ENCODE data around the gene TMEM181.
"Not testable (repeated sequence)": the region's sequence is repeated elsewhere in the genome, so short reads cannot be mapped to it uniquely, and the experiment has no call there.

TMEM181 gene

DNA sequence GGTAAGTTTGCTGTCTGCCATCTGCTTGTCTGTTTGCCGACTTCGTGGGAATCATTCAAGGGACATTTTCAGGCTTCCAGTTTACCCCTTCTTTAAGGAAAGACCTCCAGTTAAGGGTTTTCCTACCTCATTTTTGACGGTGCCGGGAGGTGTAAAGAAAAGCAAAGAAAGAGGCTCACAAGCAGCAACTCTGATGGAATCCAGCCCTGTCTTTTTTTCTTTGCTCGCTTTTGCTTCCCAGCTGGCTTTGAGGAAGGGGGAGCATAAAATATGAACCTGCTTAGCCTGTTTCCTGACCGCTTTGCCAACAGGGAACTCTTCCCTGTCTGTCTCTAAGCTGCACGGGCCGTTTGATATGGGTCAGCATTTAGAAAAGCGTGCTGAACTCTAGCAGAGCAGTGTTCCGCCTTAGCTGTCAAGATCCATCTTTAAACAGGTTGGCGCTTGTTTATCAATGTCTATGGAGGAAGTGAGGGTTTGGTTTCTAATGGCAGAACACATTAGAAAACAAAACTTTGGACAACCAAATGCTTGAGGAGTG, 103.8 kb downstream of the TMEM181 start:
- no peak for DNase-seq (ENCODE audit: low spot score)

DNA sequence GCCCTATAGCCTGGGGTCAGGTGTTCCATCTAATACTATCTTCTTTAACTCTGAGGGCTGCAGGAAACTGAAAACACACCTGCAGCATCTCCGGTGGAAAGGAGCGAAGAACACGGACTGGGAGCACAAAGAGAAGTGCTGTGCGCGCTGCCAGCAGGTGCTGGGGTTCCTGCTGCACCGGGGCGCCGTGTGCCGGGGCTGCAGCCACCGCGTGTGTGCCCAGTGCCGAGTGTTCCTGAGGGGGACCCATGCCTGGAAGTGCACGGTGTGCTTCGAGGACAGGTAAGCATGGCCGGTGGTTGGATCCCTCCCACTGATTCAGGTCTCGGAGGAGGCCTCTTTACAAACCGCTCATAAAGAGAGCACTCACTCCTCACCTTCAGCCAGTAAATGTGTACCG, 105.4 kb downstream of the TMEM181 start:
- no peak for DNase-seq (ENCODE audit: low spot score)

DNA sequence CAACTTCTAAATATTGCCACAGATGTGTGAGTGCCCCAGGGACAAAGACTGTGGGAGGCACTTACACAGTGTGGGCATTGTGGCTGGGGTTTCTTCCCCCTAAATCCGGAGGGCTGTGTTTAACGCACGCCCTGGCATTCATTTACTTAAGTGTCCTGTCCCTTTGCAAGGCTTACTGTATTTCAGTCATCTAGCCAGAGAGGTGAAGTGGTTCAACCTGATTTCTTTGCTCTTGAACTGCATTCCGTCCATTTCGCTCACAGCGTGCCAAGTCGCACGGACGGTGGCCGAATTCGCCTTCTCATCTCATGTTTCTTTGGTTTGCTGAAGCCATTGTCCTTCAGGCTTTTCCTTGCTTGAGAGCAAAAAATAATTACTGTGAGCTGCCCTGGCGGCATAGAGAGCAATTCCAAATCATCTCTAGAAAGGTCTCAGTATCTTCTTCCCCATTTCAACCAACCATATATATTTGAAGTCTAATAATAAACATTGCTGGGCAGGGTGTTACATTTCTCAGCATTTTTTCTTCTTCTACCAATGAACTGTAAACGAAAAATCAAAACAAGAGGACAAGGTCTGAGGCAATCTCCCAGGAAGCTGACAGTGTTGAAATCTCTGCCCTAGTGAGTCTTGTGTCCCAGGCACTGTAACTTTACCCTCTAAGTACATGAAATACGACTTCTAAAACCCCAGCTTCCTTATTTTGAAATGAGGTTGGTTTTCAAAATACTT, 106.9 kb downstream of the TMEM181 start:
- peak; percentile 32 for DNase-seq (ENCODE audit: low spot score)

DNA sequence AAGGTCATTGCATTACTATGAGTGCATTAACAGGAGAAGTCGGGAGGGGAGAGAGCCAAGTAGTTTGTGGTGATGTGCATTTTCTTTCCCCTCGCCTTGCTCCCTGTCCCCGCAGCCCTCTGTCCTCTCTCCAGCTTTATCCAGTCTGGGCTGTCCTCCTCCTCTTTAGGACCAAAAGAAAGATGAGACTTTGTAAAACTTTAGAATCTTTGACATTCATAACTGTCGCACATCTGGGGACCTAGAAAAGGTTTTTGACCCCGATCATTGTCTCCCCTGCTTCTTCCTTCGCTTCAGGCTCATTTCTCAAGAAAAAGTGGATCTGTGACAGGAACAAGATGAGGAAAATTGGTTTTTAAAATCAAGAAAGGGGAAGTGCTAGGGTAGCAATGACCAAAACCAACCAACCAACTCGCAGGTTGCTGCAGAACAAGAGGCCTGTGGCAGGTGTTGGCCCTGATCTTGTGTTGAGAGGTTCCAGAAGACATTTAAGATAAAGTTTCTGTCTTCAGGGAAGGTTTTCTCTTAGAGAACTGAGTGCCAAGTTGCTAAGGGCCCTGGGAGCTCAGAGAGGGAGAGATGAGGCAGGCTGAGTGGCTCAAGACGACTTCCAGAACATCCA, 107.6 kb downstream of the TMEM181 start:
- no peak for DNase-seq (ENCODE audit: low spot score)

DNA sequence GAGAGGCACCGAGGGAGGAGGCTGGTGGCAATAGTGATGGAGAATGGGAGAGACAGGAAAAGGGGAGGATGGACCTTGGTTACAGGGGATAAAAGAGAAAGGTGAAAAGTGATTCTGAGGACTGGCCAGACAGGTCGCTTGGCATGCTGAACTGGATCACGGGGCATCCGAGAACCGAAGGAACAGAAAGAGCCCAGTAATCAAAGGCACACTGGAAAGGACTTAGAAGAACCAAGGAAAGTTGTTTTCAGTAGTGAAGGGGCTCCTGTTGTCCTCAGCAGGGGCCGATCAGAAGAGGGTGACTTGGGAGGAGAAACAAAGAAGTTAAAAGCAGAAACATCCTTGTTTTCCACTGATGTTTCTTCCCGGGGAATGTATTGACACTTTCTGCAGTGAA, 108.8 kb downstream of the TMEM181 start:
- DNase-seq (ENCODE audit: low spot score): no peak

DNA sequence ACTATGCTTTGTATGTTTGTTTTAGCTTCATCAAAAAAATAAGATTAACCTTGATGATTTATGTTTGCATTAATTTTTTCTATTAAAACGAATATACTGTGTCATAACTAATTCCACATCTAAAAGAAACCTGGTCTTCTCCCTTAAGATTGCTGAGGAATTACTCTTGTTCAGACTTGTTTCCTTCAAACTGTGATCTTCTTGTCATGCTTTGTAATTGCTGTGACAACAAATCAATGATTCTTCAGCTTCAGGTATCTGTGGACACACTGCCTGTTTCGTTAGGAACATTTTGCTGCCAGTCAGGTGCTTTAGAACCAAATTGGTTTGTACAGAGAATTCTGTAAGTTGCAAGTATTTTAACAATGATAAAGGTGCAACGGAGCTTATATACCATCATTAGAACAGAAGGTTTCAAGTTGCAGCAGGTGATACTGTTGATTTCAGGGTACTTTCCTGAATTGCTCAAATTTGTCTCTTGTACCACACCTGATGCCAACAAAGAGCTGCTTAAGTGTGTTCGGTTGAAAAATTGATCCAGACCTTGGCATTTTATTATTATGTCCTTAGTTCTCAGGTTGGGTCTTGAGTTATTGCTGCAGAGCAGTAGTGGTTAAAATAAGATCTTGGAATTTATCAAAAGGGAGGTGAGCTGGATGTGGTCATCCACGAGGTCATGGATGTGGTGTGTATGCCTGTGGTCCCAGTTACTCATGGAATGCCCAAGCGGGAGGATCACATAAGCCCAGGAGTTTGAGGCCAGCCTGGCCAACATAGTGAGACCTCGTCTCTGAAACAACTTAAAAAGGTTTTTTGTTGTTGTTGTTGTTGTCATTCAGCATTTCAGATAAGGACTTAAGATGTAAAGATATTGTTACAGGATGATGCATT, 109.5 kb downstream of the TMEM181 start:
- DNase-seq (ENCODE audit: low spot score): no peak

DNA sequence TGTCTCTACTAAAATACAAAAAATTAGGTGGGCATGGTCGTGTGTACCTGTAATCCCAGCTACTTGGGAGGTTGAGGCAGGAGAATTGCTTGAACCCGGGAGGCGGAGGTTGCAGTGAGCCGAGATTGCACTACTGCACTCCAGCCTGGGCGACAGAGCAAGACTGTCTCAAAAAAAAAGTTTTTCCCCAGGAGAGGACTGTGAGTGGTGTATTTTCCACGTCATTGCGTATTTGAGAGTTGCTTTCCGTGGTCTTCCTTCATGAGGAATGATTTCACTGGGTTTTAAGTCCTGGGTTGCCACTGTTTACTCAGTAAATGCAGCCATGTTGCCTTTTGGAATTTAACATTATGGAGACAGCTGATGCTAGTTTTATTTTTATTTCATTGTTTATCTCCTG, 112.2 kb downstream of the TMEM181 start:
- not testable (repeated sequence) for DNase-seq (ENCODE audit: low spot score)

DNA sequence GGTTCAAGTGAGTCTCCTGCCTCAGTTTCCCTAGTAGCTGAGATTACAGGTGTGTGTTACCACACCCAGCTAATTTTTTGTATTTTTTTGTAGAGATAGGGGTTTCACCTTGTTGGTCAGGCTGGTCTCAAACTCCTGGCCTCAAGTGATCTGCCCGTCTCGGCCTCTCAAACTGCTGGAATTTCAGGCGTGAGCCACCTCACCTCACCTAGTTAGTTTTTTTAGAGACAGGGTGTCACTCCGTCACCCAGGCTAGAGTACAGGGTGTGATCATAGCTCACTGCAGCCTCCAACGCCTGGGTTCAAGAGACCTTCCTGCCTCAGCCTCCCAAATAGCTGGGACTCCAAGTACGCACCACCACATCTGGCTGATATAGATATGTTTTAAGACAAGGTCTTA, 112.8 kb downstream of the TMEM181 start:
- no peak for DNase-seq (ENCODE audit: low spot score)

DNA sequence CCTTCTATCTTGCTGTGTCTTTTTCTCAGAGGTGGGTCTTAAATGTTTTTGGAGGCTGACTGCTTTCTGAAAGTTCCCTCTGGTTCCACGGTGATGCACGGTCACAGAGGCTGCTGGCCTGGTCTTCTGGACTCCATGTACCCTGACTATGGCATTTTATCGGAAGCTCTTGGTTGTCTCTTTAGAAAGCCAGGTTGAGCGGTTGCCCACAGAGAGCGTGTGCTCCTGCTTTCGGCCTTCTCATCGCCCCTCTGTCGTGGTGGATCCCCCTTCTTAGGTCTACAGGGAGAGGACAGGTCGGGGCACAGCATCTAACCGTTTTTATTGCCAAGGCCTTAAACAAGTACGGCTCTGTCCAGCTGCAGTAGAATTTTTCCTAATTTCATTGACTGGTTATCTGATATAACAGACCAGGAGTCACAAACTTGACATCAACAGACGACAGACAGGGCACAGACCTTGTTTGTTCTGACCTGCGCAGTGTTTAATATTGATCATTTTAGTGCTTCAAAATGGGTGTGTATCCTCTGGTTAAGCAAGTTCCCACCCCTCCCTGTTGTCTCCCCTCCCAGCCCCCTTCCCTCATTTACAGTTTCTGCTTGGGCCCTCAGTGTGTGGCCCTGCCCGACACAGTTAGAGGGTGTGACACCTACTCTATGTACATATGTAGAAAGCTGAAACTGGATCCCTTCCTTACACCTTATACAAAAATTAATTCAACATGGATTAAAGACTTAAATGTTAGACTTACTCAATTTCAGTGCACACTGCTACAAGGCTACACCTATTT, 114.6 kb downstream of the TMEM181 start:
- no peak for DNase-seq (ENCODE audit: low spot score)

DNA sequence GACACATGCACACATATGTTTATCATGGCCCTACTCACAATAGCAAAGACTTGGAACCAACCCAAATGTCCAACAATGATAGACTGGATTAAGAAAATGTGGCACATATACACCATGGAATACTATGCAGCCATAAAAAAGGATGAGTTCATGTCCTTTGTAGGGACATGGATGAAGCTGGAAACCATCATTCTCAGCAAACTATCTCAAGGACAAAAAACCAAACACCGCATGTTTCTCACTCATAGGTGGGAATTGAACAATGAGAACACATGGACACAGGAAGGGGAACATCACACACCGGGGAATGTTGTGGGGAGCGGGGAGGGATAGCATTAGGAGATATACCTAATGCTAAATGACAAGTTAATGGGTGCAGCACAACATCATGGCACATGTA, 117.2 kb downstream of the TMEM181 start:
- not testable (repeated sequence) for DNase-seq (ENCODE audit: low spot score)

DNA sequence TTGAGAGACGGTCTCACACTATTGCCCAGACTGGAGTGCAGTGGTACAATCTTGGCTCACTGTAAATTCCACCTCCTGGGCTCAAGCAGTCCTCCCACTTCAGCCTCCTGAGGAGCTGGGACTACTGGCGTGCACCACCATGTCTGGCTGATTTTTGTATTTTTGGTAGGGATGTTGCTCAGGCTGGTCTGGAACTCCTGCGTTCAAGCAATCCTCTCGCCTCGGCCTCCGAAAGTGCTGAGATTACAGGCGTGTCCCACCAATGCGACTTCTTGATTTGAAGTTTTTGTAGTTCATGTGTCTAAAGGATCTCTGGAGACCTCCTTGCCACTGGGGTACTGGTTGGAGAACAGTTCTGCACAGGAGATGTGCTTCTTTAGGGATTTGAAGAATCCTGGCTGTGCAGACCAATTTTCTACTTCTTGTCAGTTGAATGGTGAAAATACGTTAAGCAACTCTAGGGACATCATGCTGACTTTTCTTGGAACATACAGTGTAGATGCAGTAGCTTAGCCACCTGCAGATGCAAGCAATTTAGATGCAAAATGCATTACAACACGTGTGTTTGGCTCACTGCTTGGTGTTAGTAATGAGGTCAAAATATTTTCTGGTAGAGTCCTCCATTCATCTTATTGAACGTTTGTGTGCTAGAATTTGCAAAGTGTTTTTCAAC, 118.2 kb downstream of the TMEM181 start:
- DNase-seq (ENCODE audit: low spot score): no peak

DNA sequence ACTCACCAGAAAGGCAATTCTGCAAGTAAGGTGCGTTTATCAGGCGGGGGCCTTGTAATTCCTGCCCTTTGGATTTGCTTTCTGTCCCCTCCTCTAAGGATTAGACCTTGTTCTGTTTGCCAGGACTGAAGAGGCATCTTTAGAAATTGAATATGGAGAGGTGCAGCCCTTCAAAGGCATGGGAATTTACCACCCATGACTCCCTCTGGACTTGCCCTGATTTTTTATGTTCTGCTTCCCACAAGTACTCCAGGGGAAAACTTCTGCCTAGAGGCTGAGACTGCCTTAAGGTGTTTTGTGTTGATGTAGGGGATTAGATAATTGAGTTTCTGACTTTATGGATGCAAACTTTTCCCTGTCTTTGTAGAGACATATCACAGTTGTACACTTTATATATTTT, 120.1 kb downstream of the TMEM181 start:
- no peak for DNase-seq (ENCODE audit: low spot score)

DNA sequence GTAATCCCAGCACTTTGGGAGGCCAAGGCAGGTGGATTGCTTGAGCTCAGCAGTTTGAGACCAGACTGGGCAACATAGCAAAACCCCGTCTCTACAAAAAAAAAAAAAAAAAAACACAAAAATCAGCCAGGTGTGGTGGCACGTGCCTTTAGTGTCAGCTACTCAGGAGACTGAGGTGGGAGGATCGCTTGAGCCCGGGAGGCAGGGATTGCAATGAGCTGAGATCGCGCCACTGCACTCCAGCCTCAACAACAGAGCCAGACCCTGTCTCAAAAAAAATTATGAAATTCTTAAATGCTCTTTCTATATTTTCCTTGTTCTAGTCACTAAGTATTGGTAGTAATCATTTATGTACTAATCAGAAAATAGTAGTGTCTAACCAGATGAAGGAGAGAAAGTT, 120.6 kb downstream of the TMEM181 start:
- no peak for DNase-seq (ENCODE audit: low spot score)

DNA sequence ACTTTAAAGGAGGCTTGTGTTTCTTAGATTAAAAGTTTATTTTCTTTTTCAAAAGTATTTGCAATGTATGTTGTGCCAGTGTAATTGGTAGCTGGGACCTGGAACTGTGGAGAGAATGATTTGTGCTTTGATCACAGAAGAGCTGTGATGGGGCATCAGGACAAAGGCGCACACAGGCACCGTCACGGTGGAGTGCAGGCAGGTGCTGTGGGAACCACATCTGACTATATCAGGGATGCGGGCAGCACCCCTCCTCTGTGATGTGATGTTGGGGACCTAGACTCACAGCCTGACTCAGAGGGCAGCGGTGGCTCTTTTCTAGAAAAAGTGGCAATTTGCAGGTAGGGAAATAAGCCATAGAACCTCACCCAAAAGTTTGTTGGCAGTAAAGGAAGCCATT, 124.4 kb downstream of the TMEM181 start:
- DNase-seq (ENCODE audit: low spot score): no peak

DNA sequence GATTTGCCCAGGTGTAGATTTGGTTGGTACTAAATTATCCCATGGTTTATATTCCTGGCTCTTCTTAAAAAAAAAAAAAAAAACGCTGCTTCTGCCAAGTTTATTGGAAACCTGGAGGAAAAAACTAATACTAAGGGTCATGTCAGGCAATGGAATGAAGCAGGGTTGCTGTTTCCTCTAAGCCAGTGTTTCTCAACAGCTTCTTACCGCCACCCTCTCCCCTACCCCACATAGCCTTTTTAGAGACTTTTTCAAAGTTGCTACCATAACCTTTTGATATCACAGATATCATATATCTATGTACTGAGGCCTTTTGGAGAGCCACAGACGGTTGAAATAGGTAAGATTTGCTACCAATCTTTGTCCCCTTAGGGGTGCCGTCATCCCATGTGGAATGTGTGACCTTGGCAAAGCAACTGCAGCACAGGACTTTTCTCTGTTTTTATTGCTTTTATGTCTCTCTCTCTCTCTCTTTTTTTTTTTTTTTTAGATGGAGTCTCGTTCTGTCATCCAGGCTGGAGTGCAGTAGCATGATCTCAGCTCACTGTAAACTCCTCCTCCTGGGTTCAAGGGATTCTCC, 124.9 kb downstream of the TMEM181 start:
- DNase-seq (ENCODE audit: low spot score): no peak

Measured in iPS-NIHi11 (cell line).